GM19324 (cell line): ENCODE results near the gene PHOSPHO2.

Experiments used
- ATAC-seq: cut with Tn5 transposase; IDR thresholded peaks from one replicate; pipeline ENCODE4 v1.9.1; 2021; ENCODE audit warnings: mild to moderate bottlenecking, moderate library complexity; ENCODE audit not compliant: unreplicated experiment, low FRiP score

The PHOSPHO2 gene, protein sequence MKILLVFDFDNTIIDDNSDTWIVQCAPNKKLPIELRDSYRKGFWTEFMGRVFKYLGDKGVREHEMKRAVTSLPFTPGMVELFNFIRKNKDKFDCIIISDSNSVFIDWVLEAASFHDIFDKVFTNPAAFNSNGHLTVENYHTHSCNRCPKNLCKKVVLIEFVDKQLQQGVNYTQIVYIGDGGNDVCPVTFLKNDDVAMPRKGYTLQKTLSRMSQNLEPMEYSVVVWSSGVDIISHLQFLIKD

DNA sequence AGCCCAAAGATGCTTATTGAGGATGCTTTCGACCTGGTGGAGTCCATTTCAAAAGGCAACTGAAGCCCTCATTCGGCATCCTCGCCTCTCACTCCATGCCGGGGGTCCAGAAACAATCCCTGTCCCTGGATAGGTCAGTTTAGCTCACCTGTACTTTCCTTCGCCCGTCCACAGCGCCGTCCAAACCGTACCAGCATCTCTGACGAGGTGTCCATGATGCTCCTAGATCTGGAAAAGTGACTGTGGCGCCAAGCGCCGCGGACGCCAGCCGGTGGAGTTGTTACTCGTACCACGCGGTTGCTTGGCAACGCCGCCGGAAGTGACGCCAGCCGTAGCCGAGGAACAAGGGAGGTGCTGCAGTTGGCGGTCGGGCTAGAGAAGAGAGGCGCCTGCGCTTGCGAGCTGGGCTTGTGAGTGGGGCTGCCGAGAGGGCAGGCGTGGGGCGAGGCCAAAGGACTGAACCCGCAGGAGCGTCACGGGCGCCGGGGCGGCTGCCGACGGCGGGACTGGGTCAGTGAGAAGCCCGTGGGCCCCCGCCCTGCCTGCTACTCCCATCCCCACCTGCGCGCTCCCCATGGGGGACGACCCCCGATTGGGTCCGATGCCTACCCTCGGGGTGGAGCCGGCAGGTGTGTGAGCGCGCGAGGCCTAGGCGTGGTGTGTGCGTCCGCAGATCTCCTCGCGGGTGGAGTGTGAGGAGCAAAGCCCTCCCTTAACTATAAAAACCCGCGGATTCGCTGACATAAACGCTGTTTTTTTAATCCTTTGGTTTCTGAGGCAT, at the start of gene PHOSPHO2, which contains the start of gene CFAP210:
Gene PHOSPHO2, plus strand, starts transcription at position 357 of the 781 bp plus-strand sequence. CDS start 6,503 bp downstream, outside the sequence.
Gene CFAP210, minus strand, starts transcription at position 293 of the 781 bp plus-strand sequence. Its CDS starts 78 bp downstream, at position 215.
- ATAC-seq, result peak; percentile 100

DNA sequence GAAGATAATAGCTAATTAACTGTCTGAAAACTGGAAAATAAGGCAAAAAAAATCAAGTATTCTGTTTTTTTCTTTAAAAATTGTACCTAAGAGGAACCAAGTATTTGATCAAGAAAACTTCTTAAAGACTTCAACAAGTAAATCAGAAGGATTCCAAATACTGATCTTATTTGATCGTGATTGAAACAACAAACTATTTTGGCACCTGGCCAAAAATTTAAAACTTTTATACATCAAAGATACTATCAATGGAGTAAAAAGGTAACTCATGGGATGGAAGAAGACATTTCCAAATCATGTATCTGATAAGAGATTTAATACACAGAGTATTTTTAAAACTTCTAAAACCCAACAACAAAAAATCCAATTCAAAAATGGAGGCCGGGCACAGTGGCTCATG, 46.8 kb upstream of the PHOSPHO2 start:
- ATAC-seq, result no peak

DNA sequence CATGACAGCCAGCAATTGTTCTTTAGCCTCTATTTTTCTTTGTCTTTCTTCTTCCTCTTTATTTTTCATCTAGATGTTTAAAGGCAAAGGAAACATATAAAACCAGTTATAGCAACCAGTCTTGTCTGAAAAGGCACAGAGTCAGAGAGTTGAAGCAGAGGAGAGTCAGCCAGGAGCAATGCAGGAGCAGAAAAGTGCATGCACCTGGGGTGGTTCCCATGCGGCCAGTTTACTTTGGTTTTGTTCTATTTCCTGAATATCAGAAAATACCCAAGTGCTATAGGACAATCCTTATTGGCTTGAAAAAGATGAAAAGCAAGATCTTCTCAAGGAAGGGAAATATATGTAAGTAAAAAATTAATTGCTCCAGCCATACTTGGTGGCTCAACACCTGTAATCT, 45.0 kb upstream of the PHOSPHO2 start:
- no peak for ATAC-seq

DNA sequence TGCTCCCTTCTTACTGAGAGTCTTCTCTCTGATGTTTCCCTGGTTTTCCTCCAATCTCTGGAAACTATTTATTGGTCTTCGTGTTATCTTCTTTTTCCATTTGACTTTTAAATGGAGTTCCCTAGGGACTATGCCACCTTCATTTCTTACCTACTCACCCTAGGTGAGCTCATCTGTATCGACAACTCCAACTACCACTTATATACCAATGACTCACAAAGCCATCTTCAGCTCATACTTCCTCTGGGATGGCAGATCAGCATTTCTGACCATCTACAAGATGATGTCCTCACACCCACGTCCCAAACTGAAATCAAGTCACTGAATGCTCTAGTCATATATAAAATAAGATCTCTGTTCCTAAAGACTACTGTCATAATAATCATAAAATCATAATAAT, 40.6 kb upstream of the PHOSPHO2 start:
- no peak for ATAC-seq

DNA sequence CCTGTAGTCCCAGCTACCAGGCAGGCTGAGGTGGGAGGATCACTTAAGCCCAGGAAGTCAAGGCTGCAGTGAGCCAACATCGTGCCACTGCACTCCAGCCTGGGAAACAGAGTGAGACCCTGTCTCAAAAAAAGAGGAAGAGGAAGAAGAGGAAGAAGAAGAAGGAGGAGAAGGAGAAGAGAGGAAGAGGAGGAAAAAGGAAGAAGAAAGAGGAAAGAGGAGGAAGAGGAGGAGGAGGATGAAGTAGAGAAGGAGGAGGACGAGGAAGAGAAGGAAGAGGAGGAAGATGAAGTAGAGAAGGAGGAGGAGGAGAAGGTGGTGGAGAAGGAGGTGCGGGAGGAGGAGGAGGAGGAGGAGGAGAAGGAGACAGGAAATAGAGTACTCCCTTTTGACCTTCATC, 38.1 kb upstream of the PHOSPHO2 start:
- no peak for ATAC-seq

DNA sequence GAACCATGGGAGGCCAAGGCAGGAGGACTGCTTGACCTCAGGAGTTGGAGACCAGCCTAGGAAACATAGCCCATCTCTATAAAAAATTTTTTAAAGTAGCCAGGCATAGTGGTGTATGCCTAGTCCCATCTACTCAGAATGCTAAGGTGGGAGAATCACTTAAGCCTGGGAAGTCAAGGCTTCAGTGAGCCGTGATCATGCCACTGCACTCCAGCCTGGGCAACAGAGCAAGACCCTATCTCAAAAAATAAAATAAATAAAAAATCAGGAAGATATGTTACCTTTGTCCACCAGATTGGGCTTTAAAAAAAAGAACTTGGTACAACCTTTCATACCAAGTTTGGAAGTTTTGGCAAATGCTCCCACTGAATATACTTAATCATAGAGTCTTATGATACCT, 35.4 kb upstream of the PHOSPHO2 start:
- no peak for ATAC-seq

DNA sequence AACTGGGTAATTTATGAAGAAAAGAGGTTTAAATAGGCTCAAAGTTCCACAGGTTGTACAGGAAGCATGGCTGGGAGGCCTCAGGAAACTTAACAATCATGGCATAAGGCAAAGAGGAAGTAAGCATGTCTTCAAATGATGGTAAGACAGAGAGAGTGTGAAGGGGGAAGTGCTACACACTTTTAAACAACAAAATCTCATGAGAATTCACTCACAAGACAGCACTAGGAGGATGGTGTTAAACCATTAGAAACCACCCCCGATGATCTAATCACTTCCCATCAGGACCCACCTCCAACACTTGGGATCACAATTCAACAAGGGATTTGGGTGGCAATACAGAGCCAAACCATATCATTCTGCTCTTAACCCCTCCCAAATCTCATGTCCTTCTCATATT, 34.9 kb upstream of the PHOSPHO2 start:
- ATAC-seq, result no peak

DNA sequence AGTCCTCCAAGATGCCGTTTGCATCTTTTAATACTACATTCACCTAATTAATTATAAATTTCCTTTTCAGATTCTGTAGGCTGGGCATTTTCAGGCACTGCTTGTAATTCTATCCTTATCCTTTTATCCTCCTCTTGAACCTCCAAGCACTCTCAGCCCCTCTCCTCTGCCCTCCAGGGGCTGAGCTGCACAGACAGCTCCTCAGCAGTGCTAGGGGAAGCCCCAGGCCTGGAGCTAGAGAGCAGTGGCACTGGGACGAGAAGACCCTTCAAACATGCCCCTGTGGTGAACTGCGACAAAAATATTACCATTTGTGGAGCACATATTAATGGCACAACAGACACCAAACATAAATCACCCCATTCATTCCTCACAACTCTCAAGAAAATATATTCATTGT, 33.0 kb upstream of the PHOSPHO2 start:
- no peak for ATAC-seq

DNA sequence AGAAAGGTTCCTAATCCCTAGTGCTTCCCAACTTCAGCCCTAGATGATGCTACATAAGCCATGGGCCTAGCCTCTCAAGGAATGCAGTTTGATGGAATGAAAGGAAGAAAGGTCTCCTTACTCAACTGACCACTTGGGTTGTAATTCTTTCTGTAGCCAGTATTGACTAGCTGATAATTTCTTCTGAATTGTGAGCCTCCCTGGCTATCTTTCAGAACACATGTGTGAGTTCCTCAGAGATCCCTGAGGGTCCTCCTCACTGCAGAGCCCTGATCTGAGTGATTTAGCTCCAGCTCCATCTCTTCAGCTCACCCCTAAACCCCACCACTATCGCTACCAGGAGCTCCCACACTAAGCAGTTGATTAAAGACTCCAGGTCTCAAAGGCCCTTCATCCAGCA, 31.5 kb upstream of the PHOSPHO2 start:
- no peak for ATAC-seq

DNA sequence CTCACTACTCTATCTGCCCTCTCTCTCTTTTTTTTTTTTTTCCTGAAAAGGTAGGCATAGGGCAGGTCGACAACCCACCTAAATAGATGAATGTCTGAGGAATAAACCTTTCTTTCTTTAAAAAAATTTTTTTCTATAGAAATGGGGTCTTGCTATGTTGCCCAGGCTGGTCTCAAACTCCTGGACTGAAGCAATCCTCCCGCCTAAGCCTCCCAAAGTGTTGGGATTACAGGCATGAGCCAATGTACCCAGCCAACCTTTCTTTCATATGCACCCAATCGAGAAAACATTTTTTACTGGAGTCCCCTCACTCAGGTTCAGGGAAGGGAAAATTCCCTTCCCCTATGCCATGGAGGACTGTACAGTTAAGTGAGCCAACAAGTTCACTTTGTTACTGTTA, 31.0 kb upstream of the PHOSPHO2 start:
- no peak for ATAC-seq

DNA sequence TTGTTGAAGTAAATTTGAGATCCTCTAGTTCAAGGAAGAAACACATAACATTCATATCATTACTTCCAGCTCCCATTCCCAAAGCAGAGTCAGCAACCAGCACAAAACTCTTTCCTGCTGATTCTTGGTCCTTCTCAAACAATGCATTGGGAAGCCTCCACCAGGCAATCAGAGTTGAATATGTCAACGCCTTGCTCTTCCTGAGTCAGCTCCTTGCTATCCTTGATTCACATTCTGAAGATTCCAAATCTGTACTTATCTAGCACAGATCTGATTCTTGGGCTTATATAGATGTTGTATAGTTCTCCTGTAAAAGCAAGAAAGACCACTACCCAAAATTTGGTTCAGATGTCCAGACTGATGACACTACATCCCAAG, 29.7 kb upstream of the PHOSPHO2 start:
- ATAC-seq, result no peak

DNA sequence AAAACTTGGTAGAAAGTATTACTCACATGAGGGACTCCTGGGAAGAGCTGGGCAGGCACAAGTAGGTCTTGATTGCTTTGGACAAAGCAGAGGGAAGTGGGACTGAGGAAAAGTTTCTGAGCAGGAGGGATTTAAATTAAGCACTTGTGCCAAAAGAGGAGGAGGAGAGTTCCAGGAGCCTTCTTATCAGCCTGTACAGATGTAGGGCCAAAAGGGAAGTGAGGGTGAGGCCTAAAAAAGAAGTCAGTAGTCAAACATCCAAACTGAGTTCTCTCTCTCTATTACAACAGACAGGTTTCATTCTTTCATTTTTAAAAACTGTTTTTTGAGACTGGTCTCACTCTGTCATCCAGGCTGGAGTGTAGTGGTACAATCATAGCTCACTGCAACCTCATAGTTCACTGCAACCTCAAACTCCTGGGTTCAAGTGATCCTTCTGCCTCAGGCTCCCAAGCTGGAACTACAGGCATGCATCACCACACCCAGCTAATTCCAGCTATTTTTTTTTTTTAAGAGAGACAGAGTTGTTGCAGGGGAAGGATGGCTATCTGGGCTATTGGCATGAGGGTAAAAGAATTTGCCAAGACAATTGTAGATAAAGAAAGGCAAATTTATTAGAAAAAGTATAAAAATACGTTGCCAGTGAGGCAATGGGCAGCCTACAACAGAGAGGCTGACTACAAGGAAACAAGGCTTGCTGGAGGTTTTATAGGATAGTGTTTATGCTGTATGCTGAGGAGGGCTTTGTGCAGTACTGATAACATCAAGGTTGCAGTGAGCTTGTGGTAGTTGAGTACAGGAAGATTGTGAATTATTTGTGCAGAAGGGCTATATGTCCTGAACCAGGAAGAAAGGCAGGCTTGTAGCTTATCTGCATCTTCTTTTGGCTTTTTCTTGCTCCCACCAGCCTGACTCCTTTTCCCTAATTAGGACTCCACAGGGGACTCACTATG, 29.0 kb upstream of the PHOSPHO2 start:
- no peak for ATAC-seq

DNA sequence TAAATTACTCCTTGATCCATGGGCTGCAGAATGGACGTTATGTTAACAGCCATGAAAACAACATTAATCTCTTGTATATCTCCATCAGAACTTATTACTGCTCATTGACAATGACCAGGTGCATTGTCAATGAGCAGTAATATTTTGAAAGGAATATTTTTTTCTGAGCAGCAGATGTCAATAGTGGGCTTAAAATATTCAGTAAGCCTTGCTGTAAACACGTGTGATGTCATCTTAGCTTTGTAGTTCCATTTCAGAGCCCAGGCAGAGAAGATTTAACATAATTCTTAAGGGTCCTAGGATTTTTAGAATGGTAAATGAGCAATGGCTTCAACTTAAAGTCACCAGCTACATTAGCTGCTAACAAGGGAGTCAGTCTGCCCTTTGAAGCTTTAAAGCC, 26.7 kb upstream of the PHOSPHO2 start:
- ATAC-seq, result no peak

DNA sequence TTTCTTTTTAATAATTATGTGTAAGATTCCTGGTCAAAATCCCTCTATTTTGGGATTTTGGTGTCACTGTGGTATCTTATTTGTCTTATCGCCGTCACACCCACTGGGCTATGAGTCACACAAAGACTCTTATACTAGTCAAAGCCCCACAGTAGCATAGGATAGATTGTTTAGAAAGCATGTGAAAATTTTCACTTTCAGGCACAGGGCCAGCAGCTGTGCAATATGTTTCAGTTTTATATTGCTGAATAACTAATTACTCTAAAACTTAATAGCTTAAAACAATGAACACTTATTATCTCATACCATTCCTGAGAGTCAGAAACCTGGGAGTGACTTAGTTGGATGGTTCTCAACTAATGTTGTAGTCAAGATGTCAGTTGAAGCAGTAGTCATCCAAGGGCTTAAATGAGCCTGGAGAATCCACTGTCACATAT, 24.0 kb upstream of the PHOSPHO2 start:
- ATAC-seq, result no peak

DNA sequence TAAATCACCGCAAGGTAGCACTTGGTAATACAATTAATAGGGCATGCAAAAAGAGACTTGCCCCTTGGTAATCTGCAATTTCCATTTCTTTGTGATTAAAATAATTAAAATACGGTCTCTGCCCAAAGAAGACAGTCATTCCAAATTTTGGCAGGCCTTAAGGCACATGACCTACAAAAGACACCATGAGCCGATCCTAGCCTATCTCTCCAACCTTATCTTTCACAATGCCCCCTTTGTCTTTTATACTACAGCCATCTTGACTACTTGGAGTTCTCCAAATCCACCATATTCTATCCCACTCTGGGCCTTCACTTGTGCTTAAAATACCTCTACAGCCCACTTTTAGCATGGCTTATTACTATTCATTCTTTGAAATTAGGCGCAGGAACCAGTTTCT, 23.3 kb upstream of the PHOSPHO2 start:
- no peak for ATAC-seq

DNA sequence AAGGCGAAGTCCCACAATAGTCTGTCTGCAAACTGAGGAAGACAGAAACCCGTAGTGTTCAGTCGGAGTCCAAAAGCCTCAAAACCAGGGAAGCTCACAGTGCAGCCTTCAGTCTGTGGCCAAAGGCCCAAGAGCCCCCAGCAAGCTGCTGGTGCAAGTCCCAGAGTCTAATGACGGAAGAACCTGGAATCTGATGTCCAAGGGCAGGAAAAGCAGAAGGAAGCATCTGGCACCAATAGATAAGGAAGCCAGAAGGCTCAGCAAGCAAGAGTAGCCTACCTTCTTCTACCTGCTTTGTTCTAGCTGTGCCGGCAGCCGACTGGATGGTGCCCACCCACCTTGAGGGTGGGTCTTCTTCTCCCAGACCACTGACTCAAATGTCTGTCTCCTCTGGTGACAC, 21.9 kb upstream of the PHOSPHO2 start:
- no peak for ATAC-seq

DNA sequence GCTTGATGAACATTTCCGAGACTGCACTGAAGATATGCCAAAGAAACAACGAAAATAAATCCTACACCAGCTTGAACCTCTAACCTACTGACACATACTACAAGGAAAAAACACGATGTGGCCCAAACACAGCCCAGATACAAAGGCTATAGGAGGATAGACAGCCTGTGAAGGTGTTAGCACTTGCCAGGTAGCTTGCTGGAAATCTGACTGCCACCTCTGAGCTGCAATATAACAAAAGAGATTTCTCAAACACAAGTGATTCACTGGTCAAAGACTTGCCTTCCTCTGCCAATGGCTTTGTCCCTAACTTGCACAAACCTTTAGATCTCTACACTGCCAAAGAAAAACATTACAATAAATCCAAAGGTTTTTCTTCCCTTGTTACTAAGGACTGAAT, 21.2 kb upstream of the PHOSPHO2 start:
- ATAC-seq, result no peak

DNA sequence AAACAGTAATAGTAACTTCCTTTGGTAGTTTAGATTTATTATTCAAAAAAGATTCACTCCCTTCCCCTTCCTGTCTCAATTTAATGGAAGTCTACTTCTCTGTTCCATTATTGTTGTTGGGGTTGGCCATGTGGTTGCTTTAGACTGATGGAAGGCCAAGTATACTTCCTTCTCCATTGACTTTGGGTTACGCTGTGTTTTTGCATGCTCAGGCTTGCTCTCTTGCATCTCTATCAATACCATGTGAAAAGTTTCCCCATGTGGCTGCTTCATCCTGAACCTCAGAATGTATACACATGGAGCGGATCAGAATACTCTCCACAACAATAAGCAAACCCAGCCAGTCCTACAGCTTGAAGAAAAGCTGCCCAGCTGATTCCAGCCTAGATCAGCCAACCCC, 20.3 kb upstream of the PHOSPHO2 start:
- no peak for ATAC-seq

DNA sequence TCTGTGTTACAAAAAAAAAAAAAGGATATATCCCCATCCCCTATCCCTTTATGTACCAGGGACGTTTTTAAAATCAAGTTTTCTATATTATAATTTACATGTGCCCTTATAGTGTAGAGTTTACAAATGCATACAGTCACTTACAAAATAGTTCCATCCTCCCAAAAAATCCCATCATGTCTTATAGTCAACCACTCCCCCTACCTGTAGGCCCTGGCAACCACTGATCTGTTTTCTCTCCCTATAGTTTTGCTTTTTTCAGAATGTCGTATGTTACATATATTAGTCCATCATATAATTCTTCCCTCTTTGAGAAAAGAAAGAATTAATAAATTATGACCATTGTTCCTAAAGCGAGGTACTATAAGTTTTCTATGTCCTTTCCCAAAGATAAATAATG, 17.9 kb upstream of the PHOSPHO2 start:
- ATAC-seq, result no peak

DNA sequence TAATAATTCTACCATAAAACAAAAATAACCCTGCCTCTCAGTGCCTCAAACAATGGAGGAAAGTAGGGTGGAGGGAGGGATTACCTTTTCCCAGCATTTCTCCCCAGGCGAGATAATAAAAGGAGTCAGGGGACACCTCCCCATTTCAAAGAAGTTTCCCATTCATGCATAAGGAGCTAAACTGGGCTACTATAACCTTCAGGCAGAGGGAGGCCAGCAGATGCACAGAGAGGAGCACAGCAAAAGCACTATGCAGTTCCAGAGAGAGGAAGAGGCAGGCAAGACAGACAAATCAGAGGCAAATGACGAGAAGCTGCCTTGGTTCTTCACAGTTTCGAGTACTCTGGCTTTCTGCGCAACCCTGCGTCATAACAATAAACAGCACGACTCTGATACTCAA, 17.4 kb upstream of the PHOSPHO2 start:
- ATAC-seq, result no peak

DNA sequence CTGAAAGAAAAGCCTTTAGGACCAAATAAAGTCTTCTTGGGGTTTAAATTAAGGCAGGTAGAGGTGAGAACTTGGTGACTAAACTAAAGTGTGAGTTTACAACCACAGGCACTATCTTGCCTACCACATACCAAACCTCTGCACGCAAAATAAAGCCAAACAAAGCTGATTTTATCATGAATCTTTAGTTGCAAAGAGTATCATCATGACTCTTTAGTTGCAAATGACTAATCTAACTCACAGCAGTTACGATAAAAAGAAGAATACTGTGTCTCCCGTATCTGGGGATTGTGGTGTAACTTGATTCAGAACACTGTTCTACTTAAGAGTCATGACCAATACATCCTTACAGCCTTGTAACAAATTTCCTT, 11.2 kb upstream of the PHOSPHO2 start:
- no peak for ATAC-seq
